Measurements from ENCODE around the gene COA6.

DNA sequence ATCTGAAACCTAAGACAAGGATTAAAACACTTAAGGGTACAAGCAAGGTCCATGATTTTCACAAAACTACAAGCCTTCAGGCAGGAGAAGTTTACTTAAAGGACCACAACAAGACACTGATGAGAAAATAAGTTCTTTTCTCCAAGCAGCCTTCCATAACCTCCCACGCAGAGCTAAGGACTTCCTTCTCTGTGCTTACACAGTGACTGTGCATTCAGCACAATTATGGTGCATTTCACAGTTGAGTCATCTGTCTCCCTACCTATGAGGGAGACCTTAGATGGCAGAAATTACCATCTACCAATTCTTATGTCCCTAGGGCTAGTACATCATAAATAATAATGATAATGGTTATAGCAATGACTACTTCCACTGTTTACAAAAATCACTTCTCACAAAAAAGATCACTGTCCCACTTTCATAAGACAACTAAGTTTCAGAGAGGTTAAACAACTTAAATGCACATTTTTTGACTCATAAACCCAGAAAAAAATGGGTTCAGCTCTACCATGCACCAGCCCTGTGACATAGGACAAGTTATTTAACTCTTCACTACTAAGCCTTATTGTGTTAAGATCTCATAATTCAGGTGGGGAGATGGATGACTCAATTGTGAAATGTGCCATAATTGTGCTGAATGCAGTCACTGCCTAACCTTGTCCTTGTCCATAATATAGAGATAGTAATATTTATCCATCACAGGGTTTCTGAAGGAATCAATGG lies 60.5 kb downstream of the COA6 start:
- TF ChIP-seq, protein P1, sequence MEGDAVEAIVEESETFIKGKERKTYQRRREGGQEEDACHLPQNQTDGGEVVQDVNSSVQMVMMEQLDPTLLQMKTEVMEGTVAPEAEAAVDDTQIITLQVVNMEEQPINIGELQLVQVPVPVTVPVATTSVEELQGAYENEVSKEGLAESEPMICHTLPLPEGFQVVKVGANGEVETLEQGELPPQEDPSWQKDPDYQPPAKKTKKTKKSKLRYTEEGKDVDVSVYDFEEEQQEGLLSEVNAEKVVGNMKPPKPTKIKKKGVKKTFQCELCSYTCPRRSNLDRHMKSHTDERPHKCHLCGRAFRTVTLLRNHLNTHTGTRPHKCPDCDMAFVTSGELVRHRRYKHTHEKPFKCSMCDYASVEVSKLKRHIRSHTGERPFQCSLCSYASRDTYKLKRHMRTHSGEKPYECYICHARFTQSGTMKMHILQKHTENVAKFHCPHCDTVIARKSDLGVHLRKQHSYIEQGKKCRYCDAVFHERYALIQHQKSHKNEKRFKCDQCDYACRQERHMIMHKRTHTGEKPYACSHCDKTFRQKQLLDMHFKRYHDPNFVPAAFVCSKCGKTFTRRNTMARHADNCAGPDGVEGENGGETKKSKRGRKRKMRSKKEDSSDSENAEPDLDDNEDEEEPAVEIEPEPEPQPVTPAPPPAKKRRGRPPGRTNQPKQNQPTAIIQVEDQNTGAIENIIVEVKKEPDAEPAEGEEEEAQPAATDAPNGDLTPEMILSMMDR (IDR thresholded peaks at IDR 0.05) = no peak
- TF ChIP-seq POLR2A (IDR thresholded peaks at IDR 0.05) = no peak
